Breast epithelium (tissue), 4 donors: ENCODE results near the gene SAYSD1. TPM values are rescaled to one million over a fixed set of nuclear protein-coding genes. Genes with fewer than 3 reads are reported as not detected.

Experiments used
- DNase-seq, 2 donors: peaks; one replicate each; pipeline ENCODE4 v3.0.0-alpha.2; 2019; ENCODE audit warnings: low spot score in 2 of 2
- H3K27ac ChIP-seq, 2 donors: fragments of 200-600 bp; sonication (generic) in 1 of 2; one replicate each; pipeline ENCODE4 v1.5.1; 2016 to 2019; ENCODE audit warnings: mild to moderate bottlenecking in 1 of 2
- H3K27me3 ChIP-seq, 2 donors: fragments of 200-600 bp; sonication (generic) in 1 of 2; one replicate each; pipeline versions ENCODE4 v1.5.1 to v1.6.0; 2017 to 2019; ENCODE audit warnings: control low read depth in 1 of 2, mild to moderate bottlenecking in 1 of 2
- H3K36me3 ChIP-seq: fragments of 200-600 bp; one replicate; pipeline ENCODE4 v1.5.1; 2019
- H3K4me1 ChIP-seq, 2 donors: fragments of 200-600 bp; sonication (generic); one replicate each; pipeline ENCODE4 v1.5.1; 2016 to 2019; ENCODE audit warnings: control low read depth in 1 of 2
- H3K4me3 ChIP-seq, 3 donors: fragments of 200-600 bp; sonication (generic); 1 replicate in 2 of 3; 2 replicates in 1 of 3; pipeline ENCODE4 v1.5.1; 2016 to 2019; ENCODE audit warnings: mild to moderate bottlenecking in 3 of 3, moderate library complexity in 2 of 3
- H3K9me3 ChIP-seq, 2 donors: fragments of 200-600 bp; sonication (generic) in 1 of 2; one replicate each; pipeline ENCODE4 v1.5.1; 2016 to 2019; ENCODE audit warnings: control low read depth in 1 of 2
- CTCF ChIP-seq, 3 donors: fragments of 450-650 bp; IDR thresholded peaks; one replicate each; pipeline ENCODE4 v1.5.1; 2016 to 2017; ENCODE audit warnings: antibody characterized with exemption in 3 of 3, mild to moderate bottlenecking in 3 of 3, moderate library complexity in 3 of 3
- POLR2A ChIP-seq: fragments of 450-650 bp; IDR thresholded peaks from one replicate; pipeline ENCODE4 v1.6.1; 2016; ENCODE audit warnings: antibody characterized with exemption, mild to moderate bottlenecking, moderate library complexity
- POLR2AphosphoS5 ChIP-seq, 3 donors: sonication (generic); formaldehyde crosslinking; IDR thresholded peaks; one replicate each; pipeline ENCODE4 v1.6.1; 2017; ENCODE audit warnings: antibody characterized with exemption in 3 of 3
- intact Hi-C: fragments of 100-400 bp; cut with DNase I; formaldehyde crosslinking; loops from one replicate; pipeline ENCODE4 v1.15.1; 2023; ENCODE audit warnings: low total_unique reads
- total RNA-seq, 3 donors: library from RNA; depleted of rRNA; stranded (reverse); fragments of >200 nt; gene quantifications; one replicate each; pipeline ENCODE4 v1.1.0, GENCODE V29; 2016

The SAYSD1 gene
- total RNA-seq, 3 donors from 2014 or later: 21.3 to 35.3 (median 21.8) TPM

GRCh38 chr6:39086294-39086693 lies 28.7 kb downstream of the SAYSD1 start:
- Histone ChIP-seq H3K27me3 (no peaks in the 10 kb centered on the region), H3K36me3 (no peaks in the 10 kb centered on the region), H3K27ac (no peak overlapping the region), H3K4me1 (no peaks in the 10 kb centered on the region), H3K4me3 (no peak overlapping the region), H3K9me3 (no peaks in the 10 kb centered on the region)
- intact Hi-C loops: no loop called here
- DNase-seq: no peak
- no peak for TF ChIP-seq CTCF (IDR thresholded peaks at IDR 0.05)
- no peak for TF ChIP-seq POLR2A
- no peak for TF ChIP-seq POLR2AphosphoS5 (IDR thresholded peaks at IDR 0.05)

GRCh38 chr6:39085129-39085797 lies 29.7 kb downstream of the SAYSD1 start:
- Histone ChIP-seq H3K36me3 (no peaks in the 10 kb centered on the region), H3K9me3 (no peaks in the 10 kb centered on the region), H3K27ac (no peak overlapping the region), H3K27me3 (no peaks in the 10 kb centered on the region), H3K4me3 (no peak overlapping the region), H3K4me1 (no peaks in the 10 kb centered on the region)
- intact Hi-C loops: no loop called here
- DNase-seq: no peak
- no peak for TF ChIP-seq POLR2AphosphoS5 (IDR thresholded peaks at IDR 0.05)
- TF ChIP-seq POLR2A: no peak
- TF ChIP-seq CTCF (IDR thresholded peaks at IDR 0.05): no peak

GRCh38 chr6:39084506-39084905 lies 30.5 kb downstream of the SAYSD1 start:
- Histone ChIP-seq H3K36me3 (no peaks in the 10 kb centered on the region), H3K9me3 (no peaks in the 10 kb centered on the region), H3K4me1 (no peaks in the 10 kb centered on the region), H3K27me3 (no peaks in the 10 kb centered on the region), H3K4me3 (no peak overlapping the region), H3K27ac (no peak overlapping the region)
- TF ChIP-seq CTCF (IDR thresholded peaks at IDR 0.05) (no peak), POLR2AphosphoS5 (IDR thresholded peaks at IDR 0.05) (no peak), POLR2A (no peak)
- DNase-seq: peak in 1 of 2 donors; percentile 33
- intact Hi-C loops: no loop called here

- no peak for DNase-seq
- no peaks in the 10 kb centered on the region for H3K36me3 ChIP-seq
Measured at GRCh38 chr6:39083231-39083634, 31.8 kb downstream of the SAYSD1 start.

More at GRCh38 chr6:39083231-39083634, 31.8 kb downstream of the SAYSD1 start:
- H3K9me3 ChIP-seq: no peaks in the 10 kb centered on the region
- no peaks in the 10 kb centered on the region for H3K4me1 ChIP-seq
- no peak for TF ChIP-seq POLR2AphosphoS5 (IDR thresholded peaks at IDR 0.05)
- no peak for TF ChIP-seq CTCF (IDR thresholded peaks at IDR 0.05)
- no peak for TF ChIP-seq POLR2A
- H3K27me3 ChIP-seq: no peaks in the 10 kb centered on the region
- intact Hi-C loops: no loop called here
- H3K27ac ChIP-seq: no peak overlapping the region
- no peak overlapping the region for H3K4me3 ChIP-seq
